GM21526 (cell line): ENCODE data around the gene PRR20G.

Experiments used
- ATAC-seq: cut with Tn5 transposase; IDR thresholded peaks from one replicate; pipeline ENCODE4 v1.9.1; 2021; ENCODE audit warnings: moderate library complexity; ENCODE audit not compliant: unreplicated experiment, low FRiP score

The PRR20G gene

GRCh38 chr3:127237835-127238234, 50.0 kb downstream of the PRR20G start:
- ATAC-seq = no peak

- ATAC-seq = no peak
These were observed 52.1 kb downstream of the PRR20G start for GRCh38 chr3:127235706-127236105.

GRCh38 chr3:127234778-127235177, 53.1 kb downstream of the PRR20G start:
- no peak for ATAC-seq
